Globus pallidus (tissue), 1 donor: Measurements from ENCODE around the gene MND1.

ENCODE experiments used
- DNase-seq: peaks from one replicate; pipeline ENCODE4 v3.0.0-alpha.2; 2015; ENCODE audit warnings: low spot score

Gene MND1

GRCh38 chr4:153346563-153346962, 2.1 kb downstream of the MND1 start:
- no peak for DNase-seq

DNA sequence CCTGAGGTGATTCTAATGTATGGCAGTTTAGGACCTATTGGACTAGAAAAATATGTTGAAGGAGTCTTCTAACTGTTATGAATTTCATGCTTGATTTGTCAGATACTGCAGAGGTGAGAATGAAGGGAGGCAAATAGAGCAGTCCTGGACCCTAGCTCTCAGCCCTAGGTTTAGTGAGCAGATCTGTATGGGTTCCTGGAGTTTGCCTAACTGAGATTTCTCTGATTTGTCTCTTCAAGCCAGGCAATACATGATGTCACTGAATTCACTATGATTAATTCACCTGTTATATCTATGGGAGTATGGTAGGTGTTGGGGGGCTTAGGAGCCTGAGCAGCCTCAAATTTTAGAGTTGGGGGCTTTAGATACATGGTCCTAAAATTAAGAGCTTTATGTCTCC, 2.6 kb downstream of the MND1 start:
- DNase-seq: no peak

DNA sequence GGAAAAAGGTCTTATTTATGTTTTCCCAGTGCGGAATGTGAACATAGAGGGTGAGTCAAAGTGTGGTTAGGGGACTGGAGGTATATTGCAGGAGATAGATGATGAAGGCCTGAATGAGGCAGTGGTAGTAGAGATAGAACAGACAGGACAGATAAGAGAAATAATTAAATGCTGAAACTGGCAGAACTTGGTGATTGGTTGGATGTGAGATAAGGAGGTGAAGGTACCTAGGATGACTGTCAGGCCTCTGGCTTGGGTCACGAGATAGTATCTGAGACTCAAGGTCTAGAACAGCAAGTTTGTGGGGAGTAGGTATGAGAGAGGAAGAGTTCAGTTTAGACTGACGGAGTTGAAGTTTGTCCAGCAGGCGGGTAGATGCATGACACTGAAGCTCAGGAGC, 3.5 kb downstream of the MND1 start:
- DNase-seq: no peak

GRCh38 chr4:153349206-153349805, 4.8 kb downstream of the MND1 start:
- DNase-seq: no peak

- no peak for DNase-seq
Measured at GRCh38 chr4:153362184-153362583, 17.7 kb downstream of the MND1 start.

DNA sequence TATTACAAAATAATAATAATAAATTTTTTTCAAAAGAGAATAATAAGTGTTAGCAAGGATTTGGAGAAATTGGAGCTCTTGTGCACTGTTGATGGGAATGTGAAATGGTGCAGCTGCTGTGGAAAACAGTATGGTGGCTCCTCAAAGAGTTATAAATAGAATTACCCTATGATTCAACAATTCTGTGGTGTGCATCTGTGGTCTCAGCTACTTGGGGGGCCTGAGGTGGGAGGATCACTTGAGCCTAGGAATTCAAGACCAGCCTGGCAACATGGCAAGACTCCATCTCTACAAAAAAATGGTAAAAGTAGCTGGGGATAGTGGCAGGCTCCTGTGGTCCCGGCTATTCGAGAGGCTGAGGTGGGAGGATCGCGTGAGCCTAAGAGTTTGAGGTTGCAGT, 19.6 kb downstream of the MND1 start:
- DNase-seq: no peak

DNA sequence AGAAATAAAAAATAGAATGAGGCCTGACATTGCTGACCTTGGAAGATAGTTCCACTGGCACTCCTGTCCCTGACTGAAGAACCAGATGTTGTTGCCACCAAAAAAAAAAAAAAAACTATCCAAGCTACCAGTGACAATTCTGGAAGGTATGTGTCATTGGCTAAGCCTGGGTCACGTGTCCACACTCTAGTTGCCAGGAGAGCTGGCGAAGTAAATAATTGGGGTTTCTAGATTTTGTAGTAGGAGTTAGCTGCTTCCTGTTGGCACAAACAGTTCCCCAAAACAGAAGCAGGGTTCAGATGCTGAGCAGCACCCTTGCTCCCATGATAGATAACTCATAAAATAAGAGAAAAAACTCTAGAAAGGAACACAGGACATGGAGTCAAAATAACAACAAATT, 20.5 kb downstream of the MND1 start:
- DNase-seq: no peak

- DNase-seq: no peak
Measured at GRCh38 chr4:153366486-153366885, 22.0 kb downstream of the MND1 start.

DNA sequence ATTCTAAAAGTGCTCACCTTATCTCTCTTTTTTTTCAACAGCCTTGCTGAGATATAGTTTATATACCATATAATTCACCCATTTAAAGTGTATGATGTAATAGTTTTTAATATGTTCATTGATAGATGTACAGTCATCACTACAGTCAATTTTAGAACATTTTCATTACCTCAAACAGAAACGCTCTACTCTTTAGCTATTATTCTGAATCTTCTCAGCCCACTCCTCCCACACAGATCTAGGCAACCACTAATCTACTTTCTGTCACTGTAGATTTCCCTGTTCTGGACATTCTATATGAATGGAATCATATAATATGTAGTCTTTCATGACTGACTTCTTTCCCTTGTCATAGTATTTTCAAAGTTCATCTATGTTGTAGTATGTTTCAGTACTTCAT, 22.6 kb downstream of the MND1 start:
- no peak for DNase-seq

- no peak for DNase-seq
Measured at GRCh38 chr4:153369021-153369420, 24.5 kb downstream of the MND1 start.

DNA sequence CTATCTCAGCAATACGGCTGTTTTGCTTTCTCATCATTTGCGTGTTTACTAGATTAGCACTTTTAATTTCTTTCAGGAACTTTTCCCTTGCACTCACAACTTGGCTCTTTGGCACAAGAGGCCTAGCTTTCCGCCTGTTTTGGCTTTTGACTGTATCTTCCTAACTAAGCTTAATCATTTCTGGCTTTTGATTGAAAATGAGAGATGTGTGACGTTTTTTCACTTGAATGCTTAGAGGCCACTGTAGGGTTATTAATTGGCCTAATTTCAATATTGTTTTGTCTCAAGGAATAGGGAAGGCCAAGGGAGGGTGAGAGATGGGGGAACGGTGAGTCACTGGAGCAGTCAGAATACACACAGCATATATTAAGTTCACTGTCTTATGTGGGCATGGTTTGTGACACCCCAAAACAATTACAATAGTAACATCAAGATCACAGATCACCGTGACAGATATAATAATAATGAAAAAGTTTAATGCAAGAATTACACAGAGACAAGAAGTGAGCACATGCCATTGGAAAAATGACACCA, 27.3 kb downstream of the MND1 start:
- no peak for DNase-seq

DNA sequence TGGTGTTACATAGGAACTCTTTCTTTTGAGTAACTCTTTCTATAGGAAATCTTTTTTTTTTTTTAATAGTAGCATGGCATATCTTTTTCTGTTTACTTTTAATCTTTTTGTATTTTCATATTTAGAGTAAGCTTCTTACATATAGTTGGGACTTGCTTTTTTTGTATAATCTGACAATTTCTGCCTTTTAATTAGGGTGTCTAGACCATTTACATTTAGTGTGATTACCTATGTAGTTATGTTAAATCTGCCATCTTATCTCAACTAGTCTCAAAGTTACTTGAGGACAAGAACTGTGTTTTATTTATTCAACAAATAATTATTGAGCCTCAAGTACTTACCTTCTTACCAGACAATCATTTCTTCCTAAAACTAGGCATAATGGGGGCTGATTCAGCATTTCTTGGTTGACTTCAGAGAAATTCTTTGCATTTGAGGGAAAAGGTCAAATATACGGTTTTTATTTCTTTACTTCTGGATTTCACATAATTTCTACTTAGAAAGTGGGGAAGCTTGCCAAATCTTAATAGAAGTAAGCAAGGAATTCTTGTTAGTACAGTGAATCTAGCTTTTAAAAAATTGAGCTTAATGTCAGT, 28.6 kb downstream of the MND1 start:
- DNase-seq: no peak

DNA sequence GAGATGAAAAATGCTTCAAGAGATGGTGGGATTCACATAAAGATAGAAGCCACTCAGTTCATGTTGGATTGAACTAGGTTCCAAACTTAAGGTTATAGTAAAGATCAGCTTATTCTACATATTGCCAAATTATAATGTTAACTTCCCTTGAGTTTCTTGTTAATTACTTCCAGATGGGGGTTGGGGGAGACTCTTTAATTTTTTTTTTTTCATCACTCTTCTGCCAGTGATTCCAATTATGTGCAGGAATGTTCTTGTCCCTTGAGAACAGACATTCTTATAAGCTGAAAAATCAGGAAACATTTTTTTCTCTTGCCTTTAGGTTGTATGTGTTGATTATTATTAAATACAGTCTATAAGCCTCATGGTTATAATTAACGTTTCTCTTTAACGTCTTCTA, 30.0 kb downstream of the MND1 start:
- DNase-seq: no peak

DNA sequence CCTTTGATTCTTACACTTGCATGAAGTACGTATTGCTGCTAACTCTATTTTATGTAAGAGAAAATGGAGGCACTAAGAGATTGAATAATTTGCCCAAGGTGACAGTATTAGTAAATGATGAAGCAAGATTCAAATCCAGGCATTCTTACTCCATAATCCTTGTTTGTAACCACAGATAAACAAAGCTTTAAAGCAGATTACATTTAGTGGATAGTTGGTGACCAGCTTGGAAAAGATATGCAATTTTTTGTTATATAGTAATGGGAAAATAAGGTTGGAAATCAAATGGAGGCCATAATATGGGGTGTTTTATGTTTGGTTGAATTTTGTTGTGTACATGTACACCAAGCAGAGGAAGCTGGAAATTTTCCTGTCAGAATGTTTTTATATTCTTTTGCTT, 30.8 kb downstream of the MND1 start:
- DNase-seq: no peak

DNA sequence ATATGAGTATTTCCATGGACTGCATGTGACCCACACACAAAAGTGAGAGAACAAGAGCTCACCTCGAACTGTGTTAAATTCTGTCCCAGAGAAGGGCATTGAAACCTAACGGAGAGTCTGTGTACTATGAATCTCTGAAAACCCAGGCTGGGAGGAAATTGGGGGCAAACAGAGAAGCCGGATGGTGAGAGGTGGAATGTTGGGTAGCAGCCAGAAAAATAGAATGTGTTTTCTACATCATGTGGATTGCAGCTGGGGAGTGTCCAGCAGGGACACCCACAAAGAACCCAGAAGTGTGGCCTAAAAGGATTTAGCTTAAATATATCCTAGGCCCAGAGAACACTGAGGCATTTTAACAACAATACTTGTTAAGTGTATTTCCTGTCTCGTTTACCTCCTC, 38.6 kb downstream of the MND1 start:
- no peak for DNase-seq

DNA sequence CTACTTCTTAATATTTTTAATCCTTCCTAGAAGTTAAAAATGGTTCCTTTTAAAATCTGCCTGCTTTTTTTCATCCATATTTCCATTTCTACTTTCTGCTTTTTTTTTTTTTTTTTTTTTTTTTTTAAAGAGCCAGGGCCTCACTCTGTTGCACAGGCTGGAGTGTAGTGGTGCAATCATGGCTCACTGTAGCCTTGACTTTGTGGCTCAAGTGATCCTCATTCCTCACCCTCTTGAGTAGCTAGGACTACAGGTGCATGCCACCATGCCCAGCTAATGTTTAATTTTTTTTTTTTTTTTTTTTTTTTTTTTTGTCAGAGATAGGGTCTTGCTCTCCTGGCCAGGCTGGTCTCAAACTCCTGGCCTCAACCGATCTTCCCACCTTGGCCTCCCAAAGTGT, 39.7 kb downstream of the MND1 start:
- DNase-seq: no peak

DNA sequence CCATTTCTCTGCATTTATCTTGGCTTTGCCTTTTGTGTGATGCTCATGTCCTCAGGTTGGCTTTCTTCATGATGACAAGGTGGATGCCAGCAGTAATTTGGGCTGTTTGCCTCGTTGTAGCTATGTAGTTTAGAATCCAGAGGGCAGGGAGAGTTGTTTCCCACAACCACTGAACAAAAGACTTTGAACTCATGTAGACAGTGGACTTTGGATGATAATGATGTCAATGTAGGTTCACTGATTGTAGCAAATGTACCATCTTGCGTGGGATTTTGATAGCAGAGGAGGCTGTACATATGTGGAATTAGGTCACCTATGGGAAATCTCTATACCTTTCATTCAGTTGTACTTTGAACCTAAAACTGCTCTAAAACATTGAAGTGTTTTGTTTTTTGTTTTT, 41.3 kb downstream of the MND1 start:
- no peak for DNase-seq

DNA sequence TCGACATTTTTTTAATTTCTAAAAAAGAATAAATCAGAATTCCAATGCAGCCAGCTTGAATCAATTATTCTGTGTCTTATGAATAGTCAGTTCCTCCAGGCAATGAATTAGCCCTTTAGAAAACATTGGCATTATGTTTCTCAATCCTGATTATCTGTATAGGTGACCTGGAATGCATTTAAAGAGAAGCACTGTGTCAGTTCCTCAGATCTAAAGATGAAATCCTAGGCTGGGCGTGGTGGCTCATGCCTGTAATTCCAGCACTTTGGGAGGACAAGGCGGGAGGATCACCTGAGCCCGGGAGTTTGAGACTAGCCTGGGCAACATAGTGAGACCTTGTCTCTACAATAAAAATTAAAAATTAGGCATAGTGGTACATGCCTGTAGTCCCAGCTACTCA, 43.5 kb downstream of the MND1 start:
- no peak for DNase-seq

- no peak for DNase-seq
Measured at GRCh38 chr4:153393397-153393796, 48.9 kb downstream of the MND1 start.

GRCh38 chr4:153394945-153395344, 50.5 kb downstream of the MND1 start:
- no peak for DNase-seq

GRCh38 chr4:153398713-153399112, 54.2 kb downstream of the MND1 start:
- no peak for DNase-seq

GRCh38 chr4:153399358-153399757, 54.9 kb downstream of the MND1 start:
- DNase-seq: no peak

DNA sequence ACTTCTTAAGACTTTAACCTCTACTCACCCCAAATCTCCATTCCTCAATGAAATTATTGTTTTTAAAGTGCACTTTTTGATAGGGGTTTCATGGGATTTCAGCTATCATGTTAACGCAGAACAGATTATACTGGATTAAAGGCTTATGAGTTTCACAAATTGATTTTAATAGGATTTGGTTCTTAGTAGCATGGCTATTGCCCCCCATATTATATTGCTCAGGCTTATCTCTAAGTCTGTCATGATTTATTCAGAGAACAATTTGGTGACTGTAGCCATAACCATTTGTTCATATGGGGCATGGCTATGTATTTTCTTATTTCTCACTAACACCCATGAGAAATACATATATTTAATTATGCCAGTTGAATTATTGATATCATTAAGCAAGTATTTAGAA, 57.0 kb downstream of the MND1 start:
- no peak for DNase-seq

DNA sequence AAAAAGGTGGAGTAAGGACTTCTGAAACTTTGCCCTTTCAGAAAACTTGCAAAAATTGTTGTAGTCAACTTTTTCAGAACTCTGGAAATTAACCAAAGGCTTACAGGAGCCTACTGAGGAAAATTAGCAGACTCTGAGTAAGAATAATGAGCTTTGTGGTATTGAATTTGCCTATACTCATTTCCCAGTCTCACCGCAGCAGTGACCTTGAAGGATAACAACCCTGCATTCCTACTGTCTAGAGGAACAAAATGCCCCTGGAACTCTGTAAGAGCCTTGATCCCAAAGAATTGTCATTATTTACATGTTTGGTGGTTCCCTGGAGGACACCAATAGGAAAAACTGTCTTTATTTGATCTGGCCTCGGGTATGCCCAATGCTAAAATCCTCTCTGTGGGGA, 57.9 kb downstream of the MND1 start:
- DNase-seq: no peak
